ENCODE measurements around the gene CROCC2. TPM values are rescaled to one million over a fixed set of nuclear protein-coding genes. Genes with fewer than 3 reads are reported as not detected.
A peak's percentile ranks its signal among the peaks of the same experiment; 100 is the strongest.

The CROCC2 gene
- total RNA-seq, 1 donor from 2014 or later, result not detected

- Histone ChIP-seq H3K4me3 (no peak overlapping the region), H3K36me3 (peaks cover 36% of the 10 kb centered on the region), H3K27me3 (ENCODE audit: low read depth) (no peaks in the 10 kb centered on the region), H3K4me1 (peaks cover 11% of the 10 kb centered on the region), H3K27ac (replicated peaks) (no peak overlapping the region), H3K9me3 (replicated peaks) (no peaks in the 10 kb centered on the region)
- intact Hi-C loops (cut with micrococcal nuclease), result no loop called here
- no peak for TF ChIP-seq CTCF (IDR thresholded peaks at IDR 0.05; ENCODE audit: borderline replicate concordance)
- DNase-seq, result no peak
These were observed 127.3 kb downstream of the CROCC2 start for GRCh38 chr2:241033336-241033987.

- DNase-seq, result no peak
- H3K27me3 ChIP-seq (ENCODE audit: low read depth), result no peaks in the 10 kb centered on the region
- TF ChIP-seq CTCF (IDR thresholded peaks at IDR 0.05; ENCODE audit: borderline replicate concordance), result no peak
- no peak overlapping the region for H3K27ac ChIP-seq (replicated peaks)
- peaks cover 11% of the 10 kb centered on the region for H3K4me1 ChIP-seq
- intact Hi-C loops (cut with micrococcal nuclease), result no loop called here
- no peak overlapping the region for H3K4me3 ChIP-seq
- H3K36me3 ChIP-seq, result peaks cover 36% of the 10 kb centered on the region
- H3K9me3 ChIP-seq (replicated peaks), result no peaks in the 10 kb centered on the region
These were observed 127.9 kb downstream of the CROCC2 start for GRCh38 chr2:241033994-241034393.

- Histone ChIP-seq H3K4me3 (no peak overlapping the region), H3K36me3 (peaks cover 41% of the 10 kb centered on the region), H3K4me1 (peaks cover 11% of the 10 kb centered on the region), H3K9me3 (replicated peaks) (no peaks in the 10 kb centered on the region), H3K27me3 (ENCODE audit: low read depth) (no peaks in the 10 kb centered on the region), H3K27ac (replicated peaks) (no peak overlapping the region)
- intact Hi-C loops (cut with micrococcal nuclease), result no loop called here
- DNase-seq, result no peak
- TF ChIP-seq CTCF (IDR thresholded peaks at IDR 0.05; ENCODE audit: borderline replicate concordance), result no peak
These were observed 128.5 kb downstream of the CROCC2 start for GRCh38 chr2:241034490-241035141.

- intact Hi-C loops (cut with micrococcal nuclease), result no loop called here
- no peak for TF ChIP-seq CTCF (IDR thresholded peaks at IDR 0.05; ENCODE audit: borderline replicate concordance)
- H3K4me3 ChIP-seq, result no peak overlapping the region
- H3K27me3 ChIP-seq (ENCODE audit: low read depth), result no peaks in the 10 kb centered on the region
- H3K36me3 ChIP-seq, result peaks cover 46% of the 10 kb centered on the region
- no peak overlapping the region for H3K27ac ChIP-seq (replicated peaks)
- no peaks in the 10 kb centered on the region for H3K9me3 ChIP-seq (replicated peaks)
- DNase-seq, result no peak
- peaks cover 11% of the 10 kb centered on the region for H3K4me1 ChIP-seq
These were observed 129.1 kb downstream of the CROCC2 start for GRCh38 chr2:241035142-241035817.

GRCh38 chr2:241035818-241036396 lies 129.8 kb downstream of the CROCC2 start:
- H3K4me1 ChIP-seq, result peaks cover 11% of the 10 kb centered on the region
- intact Hi-C loops (cut with micrococcal nuclease), result no loop called here
- no peaks in the 10 kb centered on the region for H3K27me3 ChIP-seq (ENCODE audit: low read depth)
- peak overlapping the region; percentile 49 for H3K4me3 ChIP-seq
- H3K36me3 ChIP-seq, result peaks cover 46% of the 10 kb centered on the region
- no peaks in the 10 kb centered on the region for H3K9me3 ChIP-seq (replicated peaks)
- TF ChIP-seq CTCF (IDR thresholded peaks at IDR 0.05; ENCODE audit: borderline replicate concordance), result no peak
- no peak for DNase-seq
- no peak overlapping the region for H3K27ac ChIP-seq (replicated peaks)
